SIG-M5 treated with dmso at 0.1 percent for 504 hours (cell line): Measurements from ENCODE around the gene TMEM203.

Experiments
- DNase-seq: peaks from one replicate; lab custom pipeline; 2025; ENCODE audit not compliant: unreplicated experiment; lab: John Stamatoyannopoulos, UW

Gene TMEM203

GRCh38 chr9:137219757-137220316 lies 14.4 kb upstream of the TMEM203 start:
- DNase-seq, result no peak

GRCh38 chr9:137218754-137219271 lies 13.4 kb upstream of the TMEM203 start:
- DNase-seq, result no peak

GRCh38 chr9:137218212-137218753 lies 12.8 kb upstream of the TMEM203 start:
- no peak for DNase-seq

GRCh38 chr9:137217276-137218211 lies 12.1 kb upstream of the TMEM203 start:
- peak; percentile 32 for DNase-seq

GRCh38 chr9:137216188-137216965 lies 10.9 kb upstream of the TMEM203 start:
- DNase-seq, result no peak

GRCh38 chr9:137215196-137215986 lies 9.9 kb upstream of the TMEM203 start:
- DNase-seq, result no peak

GRCh38 chr9:137214620-137215019 lies 9.2 kb upstream of the TMEM203 start:
- DNase-seq, result no peak

- DNase-seq, result no peak
Observed at GRCh38 chr9:137213160-137214060, 8.0 kb upstream of the TMEM203 start.

GRCh38 chr9:137212520-137212919 lies 7.1 kb upstream of the TMEM203 start:
- DNase-seq, result no peak

- no peak for DNase-seq
Observed at GRCh38 chr9:137211532-137211931, 6.1 kb upstream of the TMEM203 start.

GRCh38 chr9:137206602-137207001 lies 1.2 kb upstream of the TMEM203 start:
- no peak for DNase-seq

- DNase-seq, result no peak
Observed at GRCh38 chr9:137204731-137205125, 720 bp downstream of the TMEM203 start.

- no peak for DNase-seq
Observed at GRCh38 chr9:137202966-137203365, 2.5 kb downstream of the TMEM203 start.

GRCh38 chr9:137201205-137201868 lies 4.1 kb downstream of the TMEM203 start:
- no peak for DNase-seq

- DNase-seq, result peak; percentile 99
Observed at GRCh38 chr9:137200311-137201204, 4.9 kb downstream of the TMEM203 start, which contains the start of gene TPRN. TSS of gene TPRN (minus strand) at chr9:137200741. CDS start at chr9:137200711, 30 bp downstream.

- no peak for DNase-seq
Observed at GRCh38 chr9:137199411-137200121, 5.9 kb downstream of the TMEM203 start.

GRCh38 chr9:137198902-137199283 lies 6.6 kb downstream of the TMEM203 start:
- no peak for DNase-seq
